Diencephalon (tissue), 1 donor: Measurements from ENCODE around the gene AKR1A1. TPM values are rescaled to one million over a fixed set of nuclear protein-coding genes. Genes with fewer than 3 reads are reported as not detected.

Source experiments
- small RNA-seq: library from RNA; depleted of rRNA; stranded (forward); fragments of <200 nt; gene quantifications from one replicate; pipeline ENCODE3, GENCODE V24; 2014
- total RNA-seq: library from RNA; depleted of rRNA; stranded (reverse); fragments of >200 nt; gene quantifications from one replicate; pipeline ENCODE4 v1.2.3, GENCODE V29; 2014

AKR1A1 gene
- 74.5 TPM for total RNA-seq

GRCh38 chr1:45550401-45551351 lies at the start of gene AKR1A1:
AKR1A1 (plus strand) TSS chr1:45550826; CDS start chr1:45561795, 10,969 bp downstream.

GRCh38 chr1:45521413-45522323 lies 29.0 kb upstream of the AKR1A1 start, which contains the start of gene PRDX1:
PRDX1 (minus strand) TSS chr1:45521884; CDS start chr1:45519043, 2,841 bp downstream.

GRCh38 chr1:45583666-45584350 lies 33.2 kb downstream of the AKR1A1 start, which contains the start of gene NASP:
NASP (plus strand) TSS chr1:45584041; CDS start chr1:45584147, 106 bp downstream.

Small RNAs within 50 kb of the gene (small RNA-seq; reads per million reads assigned to genes)
- not detected for gene AL355480.1
- not detected for gene AL355480.2
- gene AL355480.3: not detected
- gene AL355480.4: not detected

Other genes with a start within 250 kb of the AKR1A1 start
- 1.2 TPM for gene HPDL, start 223.9 kb upstream of the AKR1A1 start, total RNA-seq
- gene TOE1, start 210.7 kb upstream of the AKR1A1 start, total RNA-seq: 8.5 TPM
- 16.4 TPM for gene MUTYH, start 210.4 kb upstream of the AKR1A1 start, total RNA-seq
- 0.92 TPM for gene TESK2, start 59.7 kb upstream of the AKR1A1 start, total RNA-seq
- gene CCDC163, start 50.8 kb upstream of the AKR1A1 start, total RNA-seq: 0.92 TPM
- 3.7 TPM for gene MMACHC, start 50.5 kb upstream of the AKR1A1 start, total RNA-seq
- gene PRDX1, start 28.9 kb upstream of the AKR1A1 start, total RNA-seq: 234 TPM
- gene NASP, start 33.2 kb downstream of the AKR1A1 start, total RNA-seq: 87.7 TPM
- 0.46 TPM for gene CCDC17, start 73.2 kb downstream of the AKR1A1 start, total RNA-seq
- 67.1 TPM for gene GPBP1L1, start 135.7 kb downstream of the AKR1A1 start, total RNA-seq
- 17.5 TPM for gene TMEM69, start 137.4 kb downstream of the AKR1A1 start, total RNA-seq
- gene IPP, start 199.8 kb downstream of the AKR1A1 start, total RNA-seq: 13.1 TPM